Spleen (tissue), 11 donors: ENCODE data around the gene OPN3. TPM values are rescaled to one million over a fixed set of nuclear protein-coding genes. Genes with fewer than 3 reads are reported as not detected.

ENCODE experiments used
- DNase-seq: peaks from one replicate; pipeline ENCODE4 v3.0.0-alpha.2; 2020
- H3K27ac ChIP-seq, 8 donors: fragments of 200-600 bp; sonication (generic) in 7 of 8; 1 replicate in 4 of 8; 2 replicates in 4 of 8; pipeline versions ENCODE4 v1.5.0 to v1.8.0; 2016 to 2021; ENCODE audit warnings: inconsistent platforms in 4 of 8, mild to moderate bottlenecking in 4 of 8, moderate library complexity in 1 of 8
- H3K27me3 ChIP-seq, 7 donors: fragments of 200-600 bp; sonication (generic) in 6 of 7; replicated peaks in 1 of 7; 1 replicate in 4 of 7; 2 replicates in 3 of 7; pipeline versions ENCODE4 v1.5.0 to v1.8.0; 2016 to 2021; ENCODE audit warnings: inconsistent platforms in 3 of 7, mild to moderate bottlenecking in 1 of 7
- H3K36me3 ChIP-seq, 6 donors: fragments of 200-600 bp; sonication (generic) in 5 of 6; 1 replicate in 4 of 6; 2 replicates in 2 of 6; pipeline versions ENCODE4 v1.5.0 to v1.8.0; 2016 to 2021; ENCODE audit warnings: inconsistent platforms in 2 of 6
- H3K4me1 ChIP-seq, 6 donors: fragments of 200-600 bp; sonication (generic) in 5 of 6; 1 replicate in 3 of 6; 2 replicates in 3 of 6; pipeline versions ENCODE4 v1.5.0 to v1.8.0; 2016 to 2021; ENCODE audit warnings: inconsistent platforms in 3 of 6
- H3K4me3 ChIP-seq, 8 donors: fragments of 200-600 bp; sonication (generic) in 7 of 8; 1 replicate in 4 of 8; 2 replicates in 4 of 8; pipeline versions ENCODE4 v1.5.0 to v1.8.0; 2016 to 2021; ENCODE audit warnings: inconsistent platforms in 4 of 8, mild to moderate bottlenecking in 4 of 8, moderate library complexity in 2 of 8
- H3K9me3 ChIP-seq, 8 donors: fragments of 200-600 bp; sonication (generic) in 7 of 8; 1 replicate in 4 of 8; 2 replicates in 4 of 8; pipeline versions ENCODE4 v1.5.0 to v1.8.0; 2016 to 2021; ENCODE audit warnings: inconsistent platforms in 4 of 8
- CTCF ChIP-seq, 11 experiments: fragments of 200-600 bp in 7 of 11; fragments of 450-650 bp in 4 of 11; sonication (generic) in 4 of 11; IDR thresholded peaks in 8 of 11; conservative IDR thresholded peaks in 3 of 11; 1 replicate in 7 of 11; 2 replicates in 4 of 11; pipeline versions ENCODE4 v1.4.0 to v1.8.0; 2016 to 2021; ENCODE audit warnings: antibody characterized with exemption in 11 of 11, inconsistent platforms in 4 of 11, mild to moderate bottlenecking in 1 of 11
- POLR2A ChIP-seq, 3 donors: fragments of 450-650 bp; IDR thresholded peaks; one replicate each; pipeline ENCODE4 v1.5.1; 2017; ENCODE audit warnings: antibody characterized with exemption in 3 of 3, mild to moderate bottlenecking in 1 of 3
- POLR2AphosphoS5 ChIP-seq, 3 donors: sonication (generic); formaldehyde crosslinking; IDR thresholded peaks; one replicate each; pipeline ENCODE4 v1.5.1; 2017; ENCODE audit warnings: antibody characterized with exemption in 3 of 3
- WGBS, 5 donors: extraction: QIAGEN DNeasy Blood & Tissue Kit in 3 of 5; methylation state at CpG; one replicate each; pipeline versions ENCODE4 v1.1.5 to v1.1.7; 2013 to 2018; 5-methylcytosine and 5-hydroxymethylcytosine counted together
- intact Hi-C: fragments of 100-400 bp; cut with DNase I; formaldehyde crosslinking; loops from one replicate; pipeline ENCODE4 v1.15.0; 2023; ENCODE audit warnings: low total_unique reads
- polyA plus RNA-seq, 3 donors: library from polyadenylated mRNA; stranded (reverse); fragments of 200-250 nt; gene quantifications; one replicate each; pipeline ENCODE4 v1.2.1, GENCODE V29; 2013
- total RNA-seq, 7 donors: library from RNA; depleted of rRNA in 3 of 7; stranded (reverse); fragments of >200 nt in 3 of 7; fragmentation: NEBNext Ultra II Directional in 4 of 7; extraction: Animal tissue kit (Norgen Biotek cat#: 25700) in 4 of 7; gene quantifications; one replicate each; pipeline versions ENCODE4 v1.1.0 to v1.2.1, GENCODE V29; 2016 to 2021
- donor health status: healthy with polysubstance abuse.
- donor health status: DM: no; HTN: no; CAD: no; lungs with moderate emphysema.
- donor health status: DM: no; HTN: no; CAD: no.
- donor health status: Bipolar disorder and iron deficiency.
- donor health status: healthy.
- donor health status: DM: no; HTN: no; CAD: no.
- donor health status: DM: yes; HTN: yes; CAD: no.

The OPN3 gene
- total and polyA plus RNA-seq, 10 donors = 15.1 to 39.4 (median 24.6) TPM

- no peak overlapping the region for H3K27ac ChIP-seq
- 75 to 88% (median 79%) methylated on average over 9 of the region's 9 CpGs for WGBS, 5 donors
- intact Hi-C loops = no loop called here
- no peaks in the 10 kb centered on the region for H3K9me3 ChIP-seq
- TF ChIP-seq POLR2AphosphoS5 (IDR thresholded peaks at IDR 0.05) = peak in 1 of 3 donors; percentile 19
- no peak for TF ChIP-seq CTCF (IDR thresholded peaks at IDR 0.05 in 8 of 11, conservative IDR thresholded peaks at IDR 0.05 in 3 of 11)
- TF ChIP-seq POLR2A (IDR thresholded peaks at IDR 0.05) = no peak
- H3K4me3 ChIP-seq = no peak overlapping the region
- H3K36me3 ChIP-seq = peaks cover 0 to 27% (median 0%) of the 10 kb centered on the region in 6 donors
- peaks cover 0 to 13% (median 4%) of the 10 kb centered on the region in 6 donors for H3K4me1 ChIP-seq
- H3K27me3 ChIP-seq = no peaks in the 10 kb centered on the region
- no peak for DNase-seq
Measured at GRCh38 chr1:241605146-241605805, 34.9 kb downstream of the OPN3 start.

GRCh38 chr1:241603731-241604245, 36.4 kb downstream of the OPN3 start:
- Histone ChIP-seq H3K36me3 (peaks cover 0 to 27% (median 0%) of the 10 kb centered on the region in 6 donors), H3K4me3 (no peak overlapping the region), H3K9me3 (no peaks in the 10 kb centered on the region), H3K27ac (peak overlapping the region in 2 of 8 donors; percentile 11 to 46), H3K4me1 (peaks cover 0 to 18% (median 4%) of the 10 kb centered on the region in 6 donors), H3K27me3 (no peaks in the 10 kb centered on the region)
- TF ChIP-seq POLR2A (IDR thresholded peaks at IDR 0.05) (no peak), POLR2AphosphoS5 (IDR thresholded peaks at IDR 0.05) (no peak)
- DNase-seq = no peak
- intact Hi-C loops = no loop called here
- 69 to 80% (median 71%) methylated on average over 3 of the region's 3 CpGs for WGBS, 5 donors

GRCh38 chr1:241600496-241600901, 39.7 kb downstream of the OPN3 start:
- H3K36me3 ChIP-seq = peaks cover 0 to 42% (median 2%) of the 10 kb centered on the region in 6 donors
- TF ChIP-seq CTCF (IDR thresholded peaks at IDR 0.05 in 8 of 11, conservative IDR thresholded peaks at IDR 0.05 in 3 of 11) = no peak
- TF ChIP-seq POLR2A (IDR thresholded peaks at IDR 0.05) = no peak
- TF ChIP-seq POLR2AphosphoS5 (IDR thresholded peaks at IDR 0.05) = no peak
- WGBS, 5 donors = 60 to 76% (median 63%) methylated on average over 2 of the region's 2 CpGs
- intact Hi-C loops = no loop called here
- H3K9me3 ChIP-seq = no peaks in the 10 kb centered on the region
- H3K27ac ChIP-seq = peak overlapping the region in 3 of 8 donors; percentile 18 to 35 (median 34)
- no peak overlapping the region for H3K4me3 ChIP-seq
- H3K4me1 ChIP-seq = peaks cover 0 to 29% (median 8%) of the 10 kb centered on the region in 6 donors
- no peaks in the 10 kb centered on the region for H3K27me3 ChIP-seq
- DNase-seq = no peak

GRCh38 chr1:241598249-241598648, 41.9 kb downstream of the OPN3 start:
- no peaks in the 10 kb centered on the region for H3K9me3 ChIP-seq
- intact Hi-C loops = no loop called here
- TF ChIP-seq POLR2A (IDR thresholded peaks at IDR 0.05) = no peak
- TF ChIP-seq CTCF (IDR thresholded peaks at IDR 0.05 in 8 of 11, conservative IDR thresholded peaks at IDR 0.05 in 3 of 11) = no peak
- no peak for TF ChIP-seq POLR2AphosphoS5 (IDR thresholded peaks at IDR 0.05)
- no peak overlapping the region for H3K27ac ChIP-seq
- H3K4me3 ChIP-seq = no peak overlapping the region
- H3K36me3 ChIP-seq = peaks cover 0 to 48% (median 10%) of the 10 kb centered on the region in 6 donors
- peaks cover 0 to 29% (median 8%) of the 10 kb centered on the region in 6 donors for H3K4me1 ChIP-seq
- H3K27me3 ChIP-seq = no peaks in the 10 kb centered on the region
- DNase-seq = no peak
- 76 to 86% (median 80%) methylated on average over 3 of the region's 3 CpGs for WGBS, 5 donors
